A549 (cell line): ENCODE results near the gene SLC27A1.

Experiments
- CBX2 ChIP-seq: fragments of 200-600 bp; sonication (generic); IDR thresholded peaks from 2 replicates; pipeline ENCODE4 v1.6.1; 2016; ENCODE audit warnings: low read depth, mild to moderate bottlenecking, borderline replicate concordance
- CHD2 ChIP-seq: fragments of 150-350 bp; IDR thresholded peaks from 2 replicates; pipeline ENCODE4 v1.6.1; 2014; ENCODE audit warnings: low read length; ENCODE audit not compliant: partially characterized antibody
- CTCF ChIP-seq: fragments of >200 bp; sonication (Bioruptor Twin); formaldehyde crosslinking; IDR thresholded peaks from 3 replicates; pipeline ENCODE4 v1.5.1; 2016
- HMGXB4 ChIP-seq: fragments of 250-450 bp; sonication (Bioruptor Pico); IDR thresholded peaks from 2 replicates; pipeline ENCODE4 v1.5.0; 2021; ENCODE audit warnings: mild to moderate bottlenecking, moderate library complexity, borderline replicate concordance
- HOXA7 ChIP-seq: fragments of 250-450 bp; sonication (Bioruptor Pico); IDR thresholded peaks from 2 replicates; pipeline ENCODE4 v1.5.0; 2020; ENCODE audit warnings: mild to moderate bottlenecking, moderate library complexity

GRCh38 chr19:17491287-17491686 lies 21.0 kb downstream of the SLC27A1 start:
- TF ChIP-seq CTCF (no peak), HMGXB4 (CRISPR knock-in tag) (no peak), CBX2 (no peak), HOXA7 (no peak), CHD2 (no peak)
